ENCODE results near the gene WFIKKN2. TPM values are rescaled to one million over a fixed set of nuclear protein-coding genes. Genes with fewer than 3 reads are reported as not detected.
"Not testable (repeated sequence)": the region's sequence is repeated elsewhere in the genome, so short reads cannot be mapped to it uniquely, and the experiment has no call there.

The WFIKKN2 gene, protein sequence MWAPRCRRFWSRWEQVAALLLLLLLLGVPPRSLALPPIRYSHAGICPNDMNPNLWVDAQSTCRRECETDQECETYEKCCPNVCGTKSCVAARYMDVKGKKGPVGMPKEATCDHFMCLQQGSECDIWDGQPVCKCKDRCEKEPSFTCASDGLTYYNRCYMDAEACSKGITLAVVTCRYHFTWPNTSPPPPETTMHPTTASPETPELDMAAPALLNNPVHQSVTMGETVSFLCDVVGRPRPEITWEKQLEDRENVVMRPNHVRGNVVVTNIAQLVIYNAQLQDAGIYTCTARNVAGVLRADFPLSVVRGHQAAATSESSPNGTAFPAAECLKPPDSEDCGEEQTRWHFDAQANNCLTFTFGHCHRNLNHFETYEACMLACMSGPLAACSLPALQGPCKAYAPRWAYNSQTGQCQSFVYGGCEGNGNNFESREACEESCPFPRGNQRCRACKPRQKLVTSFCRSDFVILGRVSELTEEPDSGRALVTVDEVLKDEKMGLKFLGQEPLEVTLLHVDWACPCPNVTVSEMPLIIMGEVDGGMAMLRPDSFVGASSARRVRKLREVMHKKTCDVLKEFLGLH
- polyA plus RNA-seq (ENCODE audit: insufficient read depth in 1 of 5, insufficient read length in 5 of 5, low replicate concordance in 1 of 5) = 1 to 10 TPM in 2 of 5 donors, under 1 TPM in 3; 0.77 to 1.3 (median 0.98) TPM
- long read RNA-seq, donor 1 = 0 reads
- long read RNA-seq, donor 2 = 0 reads
- long read RNA-seq, donor 3 = 0 reads
- long read RNA-seq, donor 4 = 0 reads
- long read RNA-seq, donor 5 = 0 reads
- long read RNA-seq, donor 6 = 0 reads
- long read RNA-seq, donor 7 = 0 reads
- long read RNA-seq, donor 8, partial matches to known transcripts = 0 of 1 reads
- long read RNA-seq, donor 8, other reads (novel, unspliced or antisense) = 0 of 1 reads

DNA sequence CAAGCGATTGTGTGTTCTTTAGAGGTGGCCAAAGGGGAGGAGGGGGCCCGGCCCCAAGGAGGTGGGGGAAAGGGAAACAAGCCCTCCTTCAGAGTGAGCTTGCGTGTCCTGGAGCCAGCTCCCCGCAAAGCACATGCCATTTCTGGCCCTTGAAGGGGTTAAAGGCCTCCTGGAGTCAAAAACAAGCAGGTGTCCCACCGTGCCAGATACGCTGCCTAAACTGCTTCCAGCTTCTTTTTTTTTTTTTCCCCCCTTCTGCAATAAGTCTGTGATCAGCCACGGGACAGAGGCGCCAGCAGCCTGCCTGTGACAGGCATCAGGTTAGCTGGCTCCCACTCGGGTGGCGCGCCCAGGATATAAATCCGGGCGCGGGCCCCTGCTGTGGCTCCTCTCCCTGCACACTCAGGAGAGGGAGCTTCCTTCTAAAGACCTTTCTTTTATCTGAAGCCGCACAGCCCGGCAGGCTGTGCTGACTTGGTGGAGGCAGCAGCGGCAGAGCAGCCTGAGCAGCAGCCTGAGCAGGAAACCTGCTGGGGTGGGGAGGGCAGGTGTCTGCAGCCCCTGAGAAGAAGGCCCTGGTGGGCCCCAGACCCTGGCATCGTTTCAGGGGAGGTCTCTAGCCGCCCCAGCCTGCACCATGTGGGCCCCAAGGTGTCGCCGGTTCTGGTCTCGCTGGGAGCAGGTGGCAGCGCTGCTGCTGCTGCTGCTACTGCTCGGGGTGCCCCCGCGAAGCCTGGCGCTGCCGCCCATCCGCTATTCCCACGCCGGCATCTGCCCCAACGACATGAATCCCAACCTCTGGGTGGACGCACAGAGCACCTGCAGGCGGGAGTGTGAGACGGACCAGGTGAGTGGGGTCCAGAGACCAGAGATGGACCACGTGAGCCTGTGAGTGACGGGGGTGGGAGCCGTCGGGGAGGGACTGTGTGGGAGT, at the start of gene WFIKKN2:
Gene WFIKKN2 (plus strand): TSS at position 286 of the 934 bp plus-strand sequence. CDS start 352 bp downstream, at position 638.
- no peak for DNase-seq

DNA sequence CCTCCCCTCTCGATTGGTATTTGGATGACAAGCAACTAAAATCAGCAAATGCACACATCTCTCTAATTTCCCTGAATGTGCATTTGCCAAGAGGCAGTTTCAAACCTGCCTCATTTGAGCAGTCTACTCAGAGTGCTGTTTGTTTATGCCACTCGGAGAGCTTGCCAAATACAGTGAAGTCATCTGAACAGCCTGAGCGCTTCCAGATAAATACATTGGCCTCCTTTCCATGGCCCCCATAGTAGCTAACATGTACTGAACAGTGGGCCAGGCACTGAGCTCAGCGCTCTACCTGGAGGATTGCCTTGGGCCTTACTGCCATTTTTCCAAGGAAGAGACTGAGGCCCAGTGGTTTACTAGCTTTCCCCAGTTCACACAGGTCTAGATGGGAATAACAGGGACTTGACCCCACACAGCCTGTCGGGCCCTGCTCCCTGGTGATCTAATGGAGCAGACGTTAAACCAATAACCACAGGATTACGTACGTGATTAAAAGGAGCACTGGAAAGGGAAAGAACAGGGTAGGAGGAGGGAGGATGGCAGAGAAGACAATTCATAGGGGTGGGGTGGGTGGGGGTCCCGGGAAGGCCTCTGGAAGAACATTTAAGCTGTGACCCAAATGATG, 49.3 kb upstream of the WFIKKN2 start:
- peak; percentile 76 to 85 for DNase-seq

DNA sequence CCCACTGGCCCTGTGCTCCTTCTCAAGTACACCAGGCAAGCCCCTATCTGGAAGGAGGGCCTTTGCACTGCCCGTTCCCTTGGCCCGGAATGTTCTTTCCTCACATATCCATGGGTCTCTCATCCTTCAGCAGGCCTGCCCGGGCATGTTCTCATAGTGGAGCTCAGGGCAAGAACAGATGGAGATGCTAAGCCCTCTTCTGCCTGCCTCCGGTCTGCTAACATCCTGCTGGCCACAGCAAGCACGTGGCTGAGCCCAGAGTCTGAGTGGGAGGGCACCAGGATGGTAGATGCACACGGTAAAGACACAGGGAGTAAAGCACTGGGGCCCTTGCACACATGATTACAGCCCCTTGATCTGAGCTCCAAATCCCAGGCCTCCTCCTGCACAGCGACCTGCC, 48.3 kb upstream of the WFIKKN2 start:
- no peak for DNase-seq

DNA sequence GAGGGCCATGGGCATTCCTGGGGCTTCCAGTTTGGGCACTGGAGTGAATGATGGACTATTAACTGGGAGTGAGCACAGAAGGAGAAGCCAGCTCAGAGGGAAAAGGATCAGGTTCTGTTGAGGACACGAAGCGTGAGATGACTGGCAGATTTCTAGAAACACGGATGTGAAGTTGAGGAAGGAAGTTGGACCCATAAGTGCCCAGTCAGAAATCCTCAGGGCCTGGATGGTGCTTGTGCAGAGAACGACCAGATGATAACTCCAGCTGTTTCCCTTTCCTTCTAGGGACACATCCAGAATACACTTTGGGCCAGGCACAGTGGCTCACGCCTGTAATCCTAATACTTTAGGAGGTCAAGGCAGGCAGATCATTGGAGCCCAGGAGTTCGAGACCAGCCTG, 44.8 kb upstream of the WFIKKN2 start:
- DNase-seq = no peak

DNA sequence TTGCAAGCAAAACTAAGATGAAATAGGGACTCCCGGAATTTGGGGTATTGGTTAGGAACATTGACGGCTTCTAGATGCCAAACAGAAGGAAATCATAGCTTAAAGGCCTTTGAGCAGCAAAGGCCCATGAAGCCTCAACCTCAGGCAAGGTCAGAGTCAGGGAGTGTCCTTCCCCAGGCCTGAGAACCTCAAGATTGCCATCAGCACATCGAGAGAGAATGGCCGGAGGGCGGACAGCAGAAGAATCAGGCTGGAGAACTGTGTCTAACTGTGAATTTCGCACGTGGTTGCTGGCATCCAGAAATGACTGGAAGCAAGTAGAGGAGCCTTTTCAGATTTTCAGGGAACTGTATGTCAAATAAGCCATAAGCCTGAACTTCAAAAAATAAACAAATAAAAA, 43.3 kb upstream of the WFIKKN2 start:
- DNase-seq = no peak

DNA sequence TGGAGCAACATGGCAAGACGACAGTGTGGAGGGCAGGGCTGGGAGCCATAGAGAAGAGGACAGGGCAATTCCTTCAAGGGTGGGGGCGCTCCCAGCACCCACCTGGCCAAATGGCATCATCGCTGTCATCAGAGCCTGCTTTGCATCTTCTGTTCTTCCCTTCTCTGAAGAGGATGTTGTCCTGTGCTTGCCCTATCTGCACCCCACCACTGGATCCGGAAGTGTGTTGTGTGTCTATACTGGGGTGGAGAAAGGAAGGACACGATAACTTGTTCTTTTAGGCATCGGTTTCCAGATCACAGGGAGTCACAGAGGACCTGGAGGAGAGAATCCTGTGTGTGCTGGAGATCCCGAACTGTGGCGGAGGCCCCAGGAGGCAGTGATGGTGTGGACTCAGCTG, 42.4 kb upstream of the WFIKKN2 start:
- no peak for DNase-seq

DNA sequence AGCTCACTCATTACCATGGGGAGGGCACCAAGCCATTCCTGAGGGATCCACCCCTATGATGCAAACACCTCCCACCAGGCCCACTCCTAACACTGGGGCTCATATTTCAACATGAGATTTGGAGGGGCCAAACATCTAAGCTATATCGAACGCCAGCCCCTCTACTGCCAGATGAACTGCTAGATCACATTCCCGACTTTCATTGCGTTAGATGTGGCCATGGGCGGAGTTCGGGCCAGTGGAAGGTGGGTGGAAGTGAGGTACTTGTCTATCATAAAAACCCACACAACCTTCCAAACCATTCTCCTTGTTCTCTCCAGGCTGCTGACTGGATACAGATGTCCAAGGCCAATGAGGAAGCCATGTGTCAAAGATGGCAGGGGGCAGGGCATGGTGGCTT, 41.0 kb upstream of the WFIKKN2 start:
- no peak for DNase-seq

DNA sequence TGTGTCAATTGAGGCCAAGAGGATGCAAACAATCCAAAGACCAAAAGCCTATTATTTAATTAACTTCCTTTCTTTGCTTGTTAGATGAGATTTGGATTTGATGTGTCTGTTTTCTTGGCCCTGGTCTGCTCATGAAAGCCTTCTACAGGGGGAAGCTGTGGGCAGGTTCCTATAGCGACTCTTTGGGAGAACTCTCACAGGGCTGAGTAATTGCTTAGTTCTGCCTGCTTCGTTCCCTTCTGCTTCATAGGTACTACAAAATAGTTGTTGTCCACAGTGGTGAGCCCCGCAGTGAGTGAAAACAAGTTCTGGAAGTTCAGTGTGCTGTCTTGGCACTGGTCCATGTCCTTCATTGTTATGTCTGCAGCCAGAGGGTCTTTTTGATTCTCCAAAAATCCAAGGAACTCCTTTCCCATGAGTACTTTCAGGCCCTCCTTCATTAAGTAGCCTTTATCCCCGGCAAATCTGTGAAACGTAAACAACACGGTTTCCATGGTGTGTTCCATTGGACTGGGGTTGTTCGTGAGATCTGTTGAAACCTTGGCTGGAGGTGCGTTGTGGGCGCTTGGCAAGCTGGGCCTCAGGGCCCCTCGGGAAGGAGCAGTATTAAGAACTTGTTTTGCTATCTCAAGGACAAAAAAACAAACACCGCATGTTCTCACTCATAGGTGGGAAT, 38.1 kb upstream of the WFIKKN2 start:
- no peak for DNase-seq

DNA sequence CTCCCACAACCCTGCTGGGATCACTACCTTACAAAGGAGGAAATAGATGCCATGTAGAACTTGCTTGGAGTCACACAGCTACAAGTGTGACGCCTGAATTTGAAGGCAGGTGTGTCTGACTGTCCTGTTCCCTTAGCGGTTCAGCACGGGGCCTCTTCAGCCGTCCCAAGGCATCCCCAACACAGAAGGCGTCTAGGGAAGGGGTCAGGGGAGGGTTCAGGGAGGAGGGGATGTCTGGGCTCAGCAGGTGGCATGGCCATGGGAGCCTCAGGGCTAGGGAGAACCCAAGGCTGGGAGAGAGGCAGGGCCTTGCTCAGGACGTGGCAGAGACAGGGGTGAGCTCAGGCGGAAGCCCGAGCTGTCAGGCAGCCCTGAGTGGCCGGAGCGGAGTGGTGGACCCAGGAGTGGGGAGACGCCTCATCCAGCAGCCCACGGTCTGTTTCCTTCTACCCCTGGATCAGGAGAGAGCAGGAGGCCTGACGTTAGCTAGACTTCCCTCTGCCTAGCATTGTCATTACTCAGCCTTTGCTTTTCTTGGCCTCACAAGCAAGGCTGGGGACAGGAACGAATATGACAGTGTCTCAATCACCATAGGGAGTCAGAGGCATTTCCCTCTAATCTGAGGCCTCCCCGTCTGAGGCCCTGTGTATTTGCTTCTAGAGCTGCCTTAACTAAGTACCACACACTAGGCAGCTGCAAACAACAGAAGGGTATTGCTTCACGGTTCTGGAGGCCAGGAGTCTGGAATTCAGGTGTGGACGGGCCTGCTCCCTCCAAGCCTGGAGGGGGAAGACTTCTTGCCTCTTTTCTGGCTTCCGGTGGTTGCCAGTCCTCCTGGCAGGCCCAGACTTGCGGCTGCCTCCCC, 36.7 kb upstream of the WFIKKN2 start:
- DNase-seq = no peak

DNA sequence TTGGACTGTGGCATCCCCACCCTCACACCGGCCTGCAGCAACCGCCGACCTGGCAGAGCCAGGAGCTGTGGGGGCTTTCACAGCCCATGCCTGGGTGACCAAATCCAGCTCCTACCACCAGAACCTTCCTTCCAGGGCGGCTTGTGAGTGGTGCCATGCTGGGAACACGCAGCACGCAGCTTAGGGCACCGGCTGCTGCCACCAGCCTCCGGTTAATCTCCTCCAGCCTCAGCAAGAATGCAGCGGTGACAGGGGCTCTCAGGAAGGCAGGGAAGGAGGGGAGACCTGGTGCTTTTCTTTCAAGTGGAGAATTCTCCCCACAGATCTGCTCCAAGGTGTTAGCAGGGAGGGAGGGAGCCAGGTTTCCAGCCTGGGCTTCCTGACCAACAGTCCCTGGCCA, 35.8 kb upstream of the WFIKKN2 start:
- DNase-seq = no peak

DNA sequence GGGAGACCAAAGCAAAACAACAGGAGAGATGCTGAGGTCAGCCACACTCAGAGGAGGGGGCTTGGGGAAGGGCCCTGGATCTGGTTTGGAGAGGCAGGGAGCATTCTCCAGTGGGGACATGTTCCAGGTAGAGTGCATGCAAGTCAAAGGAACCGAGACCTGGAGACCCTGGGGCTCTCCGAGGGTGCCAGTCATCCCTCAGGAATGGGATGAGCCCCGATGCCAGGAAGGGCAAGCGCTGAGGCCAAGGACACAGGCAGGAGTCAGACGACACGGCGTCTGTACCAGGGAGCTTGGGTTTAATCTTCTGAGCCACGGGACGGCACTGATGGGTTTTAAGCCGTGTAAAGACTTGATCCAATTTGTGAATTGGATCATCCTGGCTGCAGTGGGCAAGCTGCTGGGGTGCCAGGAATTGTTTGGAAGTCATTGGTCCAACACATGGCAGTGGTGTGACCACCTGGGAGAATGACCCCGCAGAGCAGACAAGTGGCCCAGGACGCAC, 35.1 kb upstream of the WFIKKN2 start:
- DNase-seq = no peak

DNA sequence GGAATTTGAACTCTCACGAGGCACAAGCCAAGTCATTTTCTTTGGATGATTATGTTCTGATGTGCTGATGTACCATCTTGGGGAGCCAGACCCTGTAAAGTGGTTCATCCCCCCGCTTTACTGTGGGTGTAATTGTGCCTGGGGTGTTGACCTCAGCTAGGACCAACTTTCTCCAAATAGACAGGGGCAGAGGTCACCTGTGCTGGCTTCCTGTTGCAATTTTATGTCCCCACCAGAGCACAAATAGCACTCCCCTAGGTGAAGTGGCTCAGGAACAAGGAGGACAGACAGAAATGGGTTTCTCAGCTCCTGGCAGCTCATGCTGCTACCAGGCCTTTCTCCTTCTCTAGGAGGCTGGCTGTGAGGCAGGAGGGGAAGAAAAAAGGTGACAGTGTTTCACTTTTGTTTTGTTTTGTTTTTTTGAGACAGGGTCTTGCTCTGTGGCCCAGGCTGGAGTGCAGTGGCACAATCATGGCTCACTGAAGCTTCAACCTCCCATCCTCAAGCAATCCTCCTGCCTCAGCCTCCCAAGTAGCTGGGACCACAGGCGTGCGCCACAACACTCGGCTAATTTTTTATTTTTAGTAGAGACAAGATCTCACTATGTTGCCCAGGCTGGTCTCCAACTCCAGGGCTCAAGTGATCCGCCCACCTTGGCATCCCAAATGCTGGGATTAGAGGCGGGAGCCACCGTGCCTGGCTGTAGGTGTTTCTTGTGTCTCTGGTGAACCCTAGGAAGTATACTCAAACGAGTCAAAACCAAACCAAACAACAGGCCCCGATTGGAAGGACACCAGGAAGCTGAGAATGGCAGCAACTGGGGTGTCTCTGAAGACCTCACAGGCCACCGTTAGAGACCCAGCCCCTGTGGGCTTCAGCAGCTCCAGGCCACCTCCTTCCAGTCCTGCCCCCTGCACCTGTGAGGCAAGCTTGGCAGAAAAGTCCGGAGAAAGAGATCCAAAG, 32.5 kb upstream of the WFIKKN2 start:
- no peak for DNase-seq

DNA sequence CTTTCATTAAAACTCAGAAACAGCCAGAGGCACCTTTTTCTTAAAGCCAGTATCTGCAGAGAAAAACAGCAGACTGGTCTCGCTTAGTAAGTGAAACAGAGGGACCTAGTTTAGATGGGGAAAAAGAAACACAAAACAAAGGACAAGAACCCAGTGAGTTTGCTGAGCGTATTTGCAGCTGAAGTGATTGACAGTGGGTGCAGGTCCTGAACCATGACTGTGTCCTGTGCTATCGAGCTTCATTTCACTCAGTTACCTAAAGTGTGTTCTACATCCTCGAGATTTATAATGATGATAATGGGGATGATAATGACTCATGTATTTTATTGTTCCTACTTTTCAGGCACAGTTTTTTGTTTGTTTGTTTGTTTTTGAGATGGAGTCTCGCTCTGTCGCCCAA, 31.7 kb upstream of the WFIKKN2 start:
- DNase-seq = no peak

DNA sequence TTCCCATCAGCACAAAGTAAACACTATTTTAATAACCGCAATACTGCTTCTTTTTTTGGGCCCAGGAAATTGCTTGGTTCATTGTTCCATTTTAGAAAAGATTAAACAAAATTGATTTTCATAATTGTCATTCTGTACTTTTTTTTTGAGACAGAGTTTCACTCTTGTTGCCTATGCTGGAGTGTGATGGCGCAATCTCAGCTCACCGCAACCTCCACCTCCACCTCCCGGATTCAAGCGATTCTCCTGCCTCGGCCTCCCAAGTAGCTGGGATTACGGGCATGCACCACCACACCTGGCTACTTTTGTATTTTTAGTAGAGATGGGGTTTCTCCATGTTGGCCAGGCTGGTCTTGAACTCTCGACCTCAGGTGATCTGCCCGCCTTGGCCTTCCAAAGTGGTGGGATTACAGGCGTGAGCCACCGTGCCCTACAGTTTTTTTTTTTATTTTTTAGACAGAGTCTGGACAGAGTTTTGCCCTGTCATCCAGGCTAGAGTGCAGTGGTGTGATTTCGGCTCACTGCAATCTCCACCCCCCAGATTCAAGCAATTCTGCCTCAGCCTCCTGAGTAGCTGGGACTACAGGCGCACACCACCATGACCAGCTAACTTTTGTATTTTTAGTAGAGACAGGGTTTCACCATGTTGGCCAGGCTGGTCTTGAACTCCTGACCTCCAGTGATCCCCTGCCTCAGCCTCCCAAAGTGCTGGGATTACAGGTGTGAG, 30.5 kb upstream of the WFIKKN2 start:
- DNase-seq = not testable (repeated sequence)

DNA sequence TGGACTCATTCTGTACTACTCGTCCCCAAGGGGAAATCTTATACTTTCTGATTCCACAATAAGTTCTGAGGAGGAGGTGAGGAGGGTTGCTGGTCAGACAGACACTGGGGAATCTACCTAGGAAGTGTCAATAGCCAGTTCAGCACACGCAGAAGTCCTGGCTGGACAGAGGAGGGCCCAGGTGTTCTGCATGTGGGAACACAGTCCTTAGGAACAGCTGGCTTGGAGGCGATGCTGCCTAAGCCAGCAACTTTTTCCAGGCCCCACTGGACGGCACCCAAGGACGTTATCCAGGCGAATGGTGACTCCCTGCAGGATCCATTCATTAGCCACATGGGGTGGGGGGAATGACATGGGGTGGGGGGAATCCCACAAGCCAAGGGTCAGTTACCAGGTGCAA, 29.9 kb upstream of the WFIKKN2 start:
- DNase-seq = no peak

DNA sequence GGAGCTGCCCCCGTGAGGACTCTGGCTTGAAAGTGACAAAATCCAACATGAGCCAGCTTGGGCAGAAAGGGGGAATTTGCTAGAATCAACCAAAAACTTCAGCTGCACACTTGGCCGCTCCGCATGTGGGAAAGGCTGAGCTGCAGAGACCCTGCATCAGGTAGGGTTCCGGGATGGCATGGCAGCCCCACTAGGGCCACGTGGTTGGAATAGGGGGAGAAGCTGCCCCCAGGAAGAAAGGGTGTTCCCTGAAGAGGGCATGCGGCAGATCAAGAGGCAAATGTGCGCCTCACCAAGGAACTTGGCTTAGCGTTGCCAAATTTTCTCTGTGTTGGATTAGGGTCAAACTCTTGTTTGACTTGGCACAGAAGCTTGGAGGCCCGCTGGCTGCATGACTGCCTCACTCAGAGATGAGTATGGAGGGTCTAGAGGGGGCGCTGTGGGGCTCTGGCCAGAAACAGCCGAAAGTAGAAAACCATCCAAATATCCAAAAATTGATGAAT, 29.2 kb upstream of the WFIKKN2 start:
- DNase-seq = no peak

DNA sequence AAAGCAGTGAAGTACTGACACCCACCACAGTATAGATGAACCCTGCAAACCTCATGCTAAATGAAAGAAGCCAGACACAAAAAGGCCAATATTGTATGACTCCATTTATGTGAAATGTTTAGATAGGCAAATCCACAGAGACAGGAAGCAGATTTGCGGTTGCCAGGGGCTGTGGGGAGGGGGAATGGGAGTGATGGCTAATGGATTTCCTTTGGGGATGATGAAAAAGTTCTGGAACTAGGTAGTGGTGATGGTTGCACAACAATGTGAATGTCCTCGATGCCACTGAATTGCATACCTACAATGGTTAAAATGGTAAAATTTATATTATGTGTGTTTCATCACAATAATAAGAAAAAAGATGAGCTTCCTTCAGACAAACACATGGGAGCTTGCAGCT, 28.4 kb upstream of the WFIKKN2 start:
- DNase-seq = no peak
